ENCODE measurements around the gene KLHL30. TPM values are rescaled to one million over a fixed set of nuclear protein-coding genes. Genes with fewer than 3 reads are reported as not detected.

KLHL30 gene
- total RNA-seq, 2 donors from 2014 or later: 0.23 to 1.9 TPM

- TF ChIP-seq, protein P1, sequence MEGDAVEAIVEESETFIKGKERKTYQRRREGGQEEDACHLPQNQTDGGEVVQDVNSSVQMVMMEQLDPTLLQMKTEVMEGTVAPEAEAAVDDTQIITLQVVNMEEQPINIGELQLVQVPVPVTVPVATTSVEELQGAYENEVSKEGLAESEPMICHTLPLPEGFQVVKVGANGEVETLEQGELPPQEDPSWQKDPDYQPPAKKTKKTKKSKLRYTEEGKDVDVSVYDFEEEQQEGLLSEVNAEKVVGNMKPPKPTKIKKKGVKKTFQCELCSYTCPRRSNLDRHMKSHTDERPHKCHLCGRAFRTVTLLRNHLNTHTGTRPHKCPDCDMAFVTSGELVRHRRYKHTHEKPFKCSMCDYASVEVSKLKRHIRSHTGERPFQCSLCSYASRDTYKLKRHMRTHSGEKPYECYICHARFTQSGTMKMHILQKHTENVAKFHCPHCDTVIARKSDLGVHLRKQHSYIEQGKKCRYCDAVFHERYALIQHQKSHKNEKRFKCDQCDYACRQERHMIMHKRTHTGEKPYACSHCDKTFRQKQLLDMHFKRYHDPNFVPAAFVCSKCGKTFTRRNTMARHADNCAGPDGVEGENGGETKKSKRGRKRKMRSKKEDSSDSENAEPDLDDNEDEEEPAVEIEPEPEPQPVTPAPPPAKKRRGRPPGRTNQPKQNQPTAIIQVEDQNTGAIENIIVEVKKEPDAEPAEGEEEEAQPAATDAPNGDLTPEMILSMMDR (IDR thresholded peaks at IDR 0.05): no peak
- TF ChIP-seq POLR2A (IDR thresholded peaks at IDR 0.05) (no peak), POLR2AphosphoS5 (IDR thresholded peaks at IDR 0.05) (no peak)
- Histone ChIP-seq H3K9me3 (no peaks in the 10 kb centered on the region), H3K4me1 (replicated peaks) (no peaks in the 10 kb centered on the region), H3K4me3 (no peak overlapping the region), H3K36me3 (no peaks in the 10 kb centered on the region), H3K27ac (no peak overlapping the region), H3K27me3 (replicated peaks; ENCODE audit: insufficient read depth) (no peaks in the 10 kb centered on the region)
- 89% methylated on average over 47 of the region's 68 CpGs for WGBS
- intact Hi-C loops (cut with DNase I): no loop called here
- no peak for DNase-seq (ENCODE audit: low spot score)
These were observed 7.5 kb upstream of the KLHL30 start for GRCh38 chr2:238130696-238131628.

GRCh38 chr2:238131761-238132462 lies 6.6 kb upstream of the KLHL30 start:
- 96% methylated on average over 14 of the region's 14 CpGs for WGBS
- no peaks in the 10 kb centered on the region for H3K36me3 ChIP-seq
- TF ChIP-seq, protein P1 (IDR thresholded peaks at IDR 0.05): no peak
- TF ChIP-seq POLR2A (IDR thresholded peaks at IDR 0.05) (no peak), POLR2AphosphoS5 (IDR thresholded peaks at IDR 0.05) (no peak)

GRCh38 chr2:238132463-238133450 lies 5.7 kb upstream of the KLHL30 start:
- WGBS: 95% methylated on average over 23 of the region's 23 CpGs
- intact Hi-C loops (cut with DNase I): no loop called here
- H3K4me3 ChIP-seq: no peak overlapping the region
- no peaks in the 10 kb centered on the region for H3K4me1 ChIP-seq (replicated peaks)
- no peak for TF ChIP-seq POLR2A (IDR thresholded peaks at IDR 0.05)
- TF ChIP-seq, protein P1 (IDR thresholded peaks at IDR 0.05): no peak
- no peak for TF ChIP-seq POLR2AphosphoS5 (IDR thresholded peaks at IDR 0.05)
- H3K27ac ChIP-seq: no peak overlapping the region
- DNase-seq (ENCODE audit: low spot score): no peak
- no peaks in the 10 kb centered on the region for H3K9me3 ChIP-seq
- H3K27me3 ChIP-seq (replicated peaks; ENCODE audit: insufficient read depth): no peaks in the 10 kb centered on the region
- H3K36me3 ChIP-seq: no peaks in the 10 kb centered on the region

More at GRCh38 chr2:238131761-238132462, 6.6 kb upstream of the KLHL30 start:
- no peaks in the 10 kb centered on the region for H3K27me3 ChIP-seq (replicated peaks; ENCODE audit: insufficient read depth)
- no peaks in the 10 kb centered on the region for H3K4me1 ChIP-seq (replicated peaks)
- H3K4me3 ChIP-seq: no peak overlapping the region
- H3K27ac ChIP-seq: no peak overlapping the region
- intact Hi-C loops (cut with DNase I): no loop called here
- no peak for DNase-seq (ENCODE audit: low spot score)
- H3K9me3 ChIP-seq: no peaks in the 10 kb centered on the region

GRCh38 chr2:238133499-238134392 lies 4.7 kb upstream of the KLHL30 start:
- no peaks in the 10 kb centered on the region for H3K36me3 ChIP-seq
- intact Hi-C loops (cut with DNase I): no loop called here
- no peak overlapping the region for H3K27ac ChIP-seq
- no peaks in the 10 kb centered on the region for H3K27me3 ChIP-seq (replicated peaks; ENCODE audit: insufficient read depth)
- H3K4me3 ChIP-seq: no peak overlapping the region
- 80% methylated on average over 13 of the region's 14 CpGs for WGBS
- DNase-seq (ENCODE audit: low spot score): no peak
- no peaks in the 10 kb centered on the region for H3K4me1 ChIP-seq (replicated peaks)
- H3K9me3 ChIP-seq: no peaks in the 10 kb centered on the region
- TF ChIP-seq POLR2A (IDR thresholded peaks at IDR 0.05) (no peak), POLR2AphosphoS5 (IDR thresholded peaks at IDR 0.05) (no peak)
- TF ChIP-seq, protein P1 (IDR thresholded peaks at IDR 0.05): no peak
